ENCODE results near the gene CST6. TPM values are rescaled to one million over a fixed set of nuclear protein-coding genes. Genes with fewer than 3 reads are reported as not detected.

Gene CST6
- total and polyA plus RNA-seq, 11 donors: 0.87 to 8.3 (median 2.8) TPM; not detected in 6

DNA sequence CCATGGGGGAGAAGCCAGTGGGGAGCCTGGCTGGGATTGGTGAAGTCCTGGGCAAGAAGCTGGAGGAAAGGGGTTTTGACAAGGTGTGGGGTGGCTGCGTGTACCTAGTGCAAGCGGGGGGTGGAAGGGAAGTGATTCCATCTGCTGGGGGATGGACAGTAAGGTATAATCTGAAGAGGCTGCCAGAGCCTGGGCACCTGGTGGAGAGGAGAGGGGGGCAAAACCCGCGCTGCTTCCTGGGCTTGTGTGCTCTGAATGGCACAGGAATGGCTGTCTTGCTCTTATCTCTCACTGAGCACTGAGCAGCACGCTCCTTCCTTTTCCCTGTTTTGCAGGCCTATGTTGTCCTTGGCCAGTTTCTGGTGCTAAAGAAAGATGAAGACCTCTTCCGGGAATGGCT lies 8.5 kb upstream of the CST6 start:
- Histone ChIP-seq H3K4me3 (peak overlapping the region in 10 of 12 donors; percentile 77 to 98 (median 85)), H3K4me1 (peaks cover 3 to 30% (median 24%) of the 10 kb centered on the region in 12 donors), H3K9me3 (no peaks in the 10 kb centered on the region), H3K27ac (peak overlapping the region in 9 of 12 donors; percentile 88 to 99 (median 95)), H3K27me3 (no peaks in the 10 kb centered on the region), H3K36me3 (peaks cover 0 to 50% (median 42%) of the 10 kb centered on the region in 9 donors)
- no peak for ATAC-seq
- intact Hi-C loops (cut with DNase I): loop anchor here in 4 of 10 donors (5.0 kb wide), 2 partner anchors 41 to 116 kb away; partner anchors contain the start of genes FIBP (in 2 of the 4) and SART1 (in 2 of the 4)
- WGBS, 4 donors: 63 to 74% (median 72%) methylated on average over 6 of the region's 6 CpGs
- no peak for TF ChIP-seq POLR2A (IDR thresholded peaks at IDR 0.05)
- TF ChIP-seq, protein P1, sequence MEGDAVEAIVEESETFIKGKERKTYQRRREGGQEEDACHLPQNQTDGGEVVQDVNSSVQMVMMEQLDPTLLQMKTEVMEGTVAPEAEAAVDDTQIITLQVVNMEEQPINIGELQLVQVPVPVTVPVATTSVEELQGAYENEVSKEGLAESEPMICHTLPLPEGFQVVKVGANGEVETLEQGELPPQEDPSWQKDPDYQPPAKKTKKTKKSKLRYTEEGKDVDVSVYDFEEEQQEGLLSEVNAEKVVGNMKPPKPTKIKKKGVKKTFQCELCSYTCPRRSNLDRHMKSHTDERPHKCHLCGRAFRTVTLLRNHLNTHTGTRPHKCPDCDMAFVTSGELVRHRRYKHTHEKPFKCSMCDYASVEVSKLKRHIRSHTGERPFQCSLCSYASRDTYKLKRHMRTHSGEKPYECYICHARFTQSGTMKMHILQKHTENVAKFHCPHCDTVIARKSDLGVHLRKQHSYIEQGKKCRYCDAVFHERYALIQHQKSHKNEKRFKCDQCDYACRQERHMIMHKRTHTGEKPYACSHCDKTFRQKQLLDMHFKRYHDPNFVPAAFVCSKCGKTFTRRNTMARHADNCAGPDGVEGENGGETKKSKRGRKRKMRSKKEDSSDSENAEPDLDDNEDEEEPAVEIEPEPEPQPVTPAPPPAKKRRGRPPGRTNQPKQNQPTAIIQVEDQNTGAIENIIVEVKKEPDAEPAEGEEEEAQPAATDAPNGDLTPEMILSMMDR (IDR thresholded peaks at IDR 0.05): no peak
- DNase-seq: no peak

DNA sequence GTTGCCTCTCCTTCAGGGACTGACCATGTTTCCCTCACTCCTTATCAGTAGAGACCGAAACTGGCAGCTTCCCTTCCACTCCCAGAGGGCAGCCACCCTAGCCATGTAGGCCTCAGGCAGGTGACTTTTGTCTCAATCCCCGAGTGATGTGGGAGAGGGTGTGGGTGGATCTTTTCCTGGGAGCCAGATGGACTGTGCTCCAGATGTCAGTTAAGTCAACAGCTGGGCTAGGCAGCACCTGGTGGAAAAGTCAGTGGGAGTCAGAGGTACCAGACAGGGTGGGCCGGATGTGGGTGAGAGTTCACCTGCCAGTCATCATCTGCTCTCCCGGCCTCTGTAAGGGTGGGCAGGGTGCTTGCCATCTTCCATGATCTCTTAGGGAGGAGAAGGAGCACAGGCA lies 7.6 kb upstream of the CST6 start:
- ATAC-seq: no peak
- no peak overlapping the region for H3K4me3 ChIP-seq
- intact Hi-C loops (cut with DNase I): loop anchor here in 4 of 10 donors (5.0 kb wide), 2 partner anchors 42 to 117 kb away; partner anchors contain the start of genes FIBP (in 2 of the 4) and SART1 (in 2 of the 4)

DNA sequence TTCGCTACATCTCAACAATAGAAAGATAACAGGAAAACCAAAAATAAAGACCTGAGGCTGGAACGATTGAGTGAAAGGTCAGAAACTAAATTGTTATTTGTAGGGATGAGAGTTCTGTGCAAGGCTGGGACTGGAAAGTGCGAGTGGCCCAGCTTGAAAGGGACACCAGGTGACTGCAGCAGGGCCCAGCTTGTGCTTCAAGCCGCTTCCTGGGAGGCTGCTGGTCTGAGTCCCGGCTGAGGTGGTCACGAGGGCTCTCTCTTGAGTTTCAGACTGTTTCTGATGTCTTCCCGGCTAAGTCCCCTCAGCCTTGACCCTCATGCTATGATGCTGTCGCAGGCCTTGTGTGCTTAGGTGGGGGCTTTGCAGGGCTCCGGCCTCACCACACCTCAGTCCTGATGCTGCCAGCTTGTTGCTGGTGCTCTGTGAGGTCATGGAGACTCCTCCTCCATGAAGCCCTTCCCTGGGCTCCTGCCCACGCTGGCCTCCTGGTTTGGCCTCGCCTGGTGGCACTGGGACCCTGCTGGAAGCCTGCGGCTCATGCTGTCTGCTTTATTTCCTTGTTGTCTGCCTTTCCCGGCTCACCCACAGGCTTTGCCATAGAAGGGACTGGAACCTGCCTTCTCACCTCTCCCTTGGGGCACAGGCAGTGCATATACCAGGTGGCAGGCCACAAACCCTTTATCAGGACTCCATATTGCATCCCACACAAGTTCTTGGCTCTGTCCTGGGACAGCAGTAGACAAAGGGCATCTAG lies 5.5 kb upstream of the CST6 start:
- H3K4me1 ChIP-seq: peaks cover 0 to 15% (median 9%) of the 10 kb centered on the region in 12 donors
- no peak for TF ChIP-seq POLR2A (IDR thresholded peaks at IDR 0.05)
- TF ChIP-seq, protein P1 (IDR thresholded peaks at IDR 0.05): no peak
- H3K9me3 ChIP-seq: no peaks in the 10 kb centered on the region
- peaks cover 0 to 6% (median under 1%) of the 10 kb centered on the region in 9 donors for H3K27me3 ChIP-seq
- H3K4me3 ChIP-seq: no peak overlapping the region
- ATAC-seq: no peak
- 85 to 88% (median 87%) methylated on average over 12 to 13 of the region's 13 CpGs for WGBS, 4 donors
- peaks cover 0 to 27% (median 22%) of the 10 kb centered on the region in 9 donors for H3K36me3 ChIP-seq
- DNase-seq: no peak
- no peak overlapping the region for H3K27ac ChIP-seq
- intact Hi-C loops (cut with DNase I): no loop called here

More for the DNA sequence above, 7.6 kb upstream of the CST6 start:
- Histone ChIP-seq H3K27me3 (no peaks in the 10 kb centered on the region), H3K36me3 (peaks cover 0 to 41% (median 33%) of the 10 kb centered on the region in 9 donors), H3K27ac (peak overlapping the region in 1 of 12 donors; percentile 21), H3K4me1 (peaks cover 3 to 30% (median 24%) of the 10 kb centered on the region in 12 donors), H3K9me3 (no peaks in the 10 kb centered on the region)
- no peak for TF ChIP-seq POLR2A (IDR thresholded peaks at IDR 0.05)
- TF ChIP-seq, protein P1 (IDR thresholded peaks at IDR 0.05): no peak
- no peak for DNase-seq
- 75 to 77% (median 75%) methylated on average over 4 of the region's 4 CpGs for WGBS, 4 donors

DNA sequence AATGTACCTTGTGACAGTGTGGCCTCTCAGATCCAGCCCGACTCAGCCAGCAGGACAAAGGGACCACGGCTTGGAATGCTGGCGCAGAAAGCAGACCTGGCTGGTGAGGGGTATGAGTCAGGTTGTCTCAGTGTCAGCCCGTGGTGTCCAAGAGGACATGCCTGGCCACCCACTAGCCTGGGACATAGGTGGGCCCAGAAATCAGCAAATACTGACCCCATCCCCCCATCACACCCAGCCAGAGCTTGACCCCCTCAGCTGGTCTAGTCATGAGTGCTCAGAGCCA lies 5.0 kb upstream of the CST6 start:
- WGBS, 4 donors: 78 to 81% (median 80%) methylated on average over 2 to 4 of the region's 4 CpGs
- intact Hi-C loops (cut with DNase I): no loop called here
- no peak for ATAC-seq
- Histone ChIP-seq H3K9me3 (no peaks in the 10 kb centered on the region), H3K36me3 (peaks cover 0 to 27% (median 22%) of the 10 kb centered on the region in 9 donors), H3K27me3 (peaks cover 0 to 11% (median 6%) of the 10 kb centered on the region in 9 donors), H3K4me1 (peaks cover 0 to 19% (median 9%) of the 10 kb centered on the region in 12 donors), H3K27ac (no peak overlapping the region), H3K4me3 (no peak overlapping the region)
- no peak for DNase-seq
- TF ChIP-seq, protein P1 (IDR thresholded peaks at IDR 0.05): no peak
- no peak for TF ChIP-seq POLR2A (IDR thresholded peaks at IDR 0.05)
